ENCODE measurements around the gene SLC4A4.

SLC4A4 gene

DNA sequence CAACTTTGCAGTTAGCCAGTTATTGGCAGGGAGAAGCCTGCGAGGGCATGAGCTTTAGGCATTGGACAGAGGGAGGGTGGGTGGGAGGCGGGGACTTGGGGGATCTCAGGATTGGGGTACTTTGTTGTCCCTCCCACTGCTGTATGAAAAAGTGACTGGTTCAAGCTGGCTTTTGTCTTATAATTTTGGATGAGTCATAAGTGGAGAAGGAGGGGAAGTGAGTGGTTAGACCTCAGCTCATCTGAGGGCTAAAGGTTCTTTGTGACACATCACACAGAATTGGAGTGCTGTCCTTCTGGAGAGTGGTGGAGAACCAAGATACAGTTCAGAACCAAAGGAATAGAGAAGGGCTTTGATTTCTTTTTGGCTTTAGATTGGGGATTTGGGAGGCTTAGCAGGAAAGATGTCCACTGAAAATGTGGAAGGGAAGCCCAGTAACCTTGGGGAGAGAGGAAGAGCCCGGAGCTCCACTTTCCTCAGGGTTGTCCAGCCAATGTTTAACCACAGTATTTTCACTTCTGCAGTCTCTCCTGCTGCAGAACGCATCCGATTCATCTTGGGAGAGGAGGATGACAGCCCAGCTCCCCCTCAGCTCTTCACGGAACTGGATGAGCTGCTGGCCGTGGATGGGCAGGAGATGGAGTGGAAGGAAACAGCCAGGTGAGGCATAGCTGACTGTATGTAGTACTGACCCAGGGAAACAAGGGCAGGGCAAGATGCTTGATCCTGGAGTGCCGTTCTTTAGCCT is at the start of gene SLC4A4:
TSS of gene SLC4A4 (plus strand) at position 175 of the 748 bp plus-strand sequence.
- DNase-seq (ENCODE audit: extremely low spot score, insufficient read length, low read depth) (peak; percentile 43), FAIRE-seq (peak; percentile 93)

- FAIRE-seq (no peak), DNase-seq (ENCODE audit: extremely low spot score, insufficient read length, low read depth) (no peak)
Observed at GRCh38 chr4:71290074-71290473, 48.7 kb upstream of the SLC4A4 start.

DNA sequence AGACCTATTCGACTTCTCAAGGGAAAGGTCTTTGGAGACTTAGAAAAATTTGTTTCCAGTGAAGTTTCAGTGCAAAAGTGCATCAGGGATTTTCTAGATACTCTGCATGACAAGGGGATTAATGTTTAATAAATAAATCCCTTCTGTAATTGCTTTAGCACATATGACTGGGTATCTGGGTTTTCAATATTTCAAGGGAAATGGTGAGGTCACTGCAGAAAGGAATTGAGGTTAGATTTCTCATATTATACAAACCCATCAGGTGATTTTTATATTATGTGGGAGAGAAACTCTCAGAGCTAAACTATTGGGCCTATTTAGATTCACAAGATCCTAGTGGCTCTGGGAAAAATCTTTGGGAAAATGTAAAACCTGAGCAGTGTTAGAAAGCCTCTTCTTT is 48.3 kb upstream of the SLC4A4 start:
- DNase-seq (ENCODE audit: extremely low spot score, insufficient read length, low read depth) (no peak), FAIRE-seq (no peak)

GRCh38 chr4:71292228-71292627 is 46.6 kb upstream of the SLC4A4 start:
- FAIRE-seq (no peak), DNase-seq (ENCODE audit: extremely low spot score, insufficient read length, low read depth) (no peak)

DNA sequence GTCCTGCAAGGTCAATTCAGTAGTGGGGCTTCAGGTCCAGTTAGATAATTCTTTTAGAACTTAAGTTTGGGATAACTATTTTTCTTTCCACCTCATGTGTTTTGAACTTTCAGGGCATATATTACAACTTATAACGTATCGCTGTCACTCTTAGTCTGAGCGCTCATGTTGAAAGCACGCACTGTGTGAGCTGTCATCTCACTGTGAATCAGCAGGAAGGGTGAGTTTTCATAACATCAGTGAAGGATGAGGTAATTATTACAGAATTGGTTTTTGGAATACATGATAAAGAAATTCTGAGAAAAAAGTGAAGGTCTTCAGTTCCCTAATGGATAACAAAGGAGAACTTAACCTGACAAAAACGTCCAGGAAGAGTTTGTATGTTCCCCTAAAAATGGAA is 45.1 kb upstream of the SLC4A4 start:
- DNase-seq (ENCODE audit: extremely low spot score, insufficient read length, low read depth) (no peak), FAIRE-seq (no peak)

DNA sequence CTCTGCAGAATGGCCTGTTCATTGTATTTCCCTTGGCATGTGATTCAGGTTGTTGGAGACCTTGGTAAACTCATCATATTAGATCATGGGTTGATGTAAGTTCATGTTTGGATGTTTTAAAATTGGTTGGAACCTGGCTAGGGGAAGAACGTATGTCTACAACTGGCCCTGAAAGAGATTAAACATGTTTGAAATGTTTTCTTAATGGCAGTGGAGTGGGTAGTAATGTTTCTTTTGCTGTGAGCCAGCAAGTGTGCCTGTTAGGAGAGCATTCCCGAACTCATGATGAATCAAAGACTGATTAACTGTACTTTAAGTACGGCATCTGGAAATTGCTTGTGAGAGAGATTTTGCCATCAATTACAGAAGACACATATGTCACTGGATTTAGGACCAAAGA is 44.5 kb upstream of the SLC4A4 start:
- FAIRE-seq, result no peak

DNA sequence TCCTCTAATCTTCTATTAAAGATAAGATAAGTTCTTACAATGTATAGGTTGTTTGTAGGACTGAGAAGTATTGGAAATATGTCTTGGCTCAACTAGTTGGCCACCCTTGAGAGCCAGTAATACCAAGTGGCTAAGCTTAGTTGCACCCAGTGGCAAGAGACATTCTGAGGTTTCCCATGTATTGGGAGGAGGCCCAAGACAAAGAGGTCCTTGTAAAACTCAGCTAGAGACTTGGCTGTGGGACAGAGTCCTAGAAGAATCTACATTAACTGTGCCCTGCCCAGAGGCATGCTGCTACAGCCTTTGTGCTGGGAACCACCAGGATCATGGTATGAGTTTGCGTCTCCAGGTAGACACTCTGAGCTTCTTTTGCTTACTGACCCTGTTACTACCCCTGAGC is 41.9 kb upstream of the SLC4A4 start:
- no peak for FAIRE-seq
- DNase-seq (ENCODE audit: extremely low spot score, insufficient read length, low read depth), result no peak

More for the DNA sequence above, 44.5 kb upstream of the SLC4A4 start:
- DNase-seq (ENCODE audit: extremely low spot score, insufficient read length, low read depth), result no peak

GRCh38 chr4:71300362-71300761 is 38.5 kb upstream of the SLC4A4 start:
- FAIRE-seq (no peak), DNase-seq (ENCODE audit: extremely low spot score, insufficient read length, low read depth) (no peak)

DNA sequence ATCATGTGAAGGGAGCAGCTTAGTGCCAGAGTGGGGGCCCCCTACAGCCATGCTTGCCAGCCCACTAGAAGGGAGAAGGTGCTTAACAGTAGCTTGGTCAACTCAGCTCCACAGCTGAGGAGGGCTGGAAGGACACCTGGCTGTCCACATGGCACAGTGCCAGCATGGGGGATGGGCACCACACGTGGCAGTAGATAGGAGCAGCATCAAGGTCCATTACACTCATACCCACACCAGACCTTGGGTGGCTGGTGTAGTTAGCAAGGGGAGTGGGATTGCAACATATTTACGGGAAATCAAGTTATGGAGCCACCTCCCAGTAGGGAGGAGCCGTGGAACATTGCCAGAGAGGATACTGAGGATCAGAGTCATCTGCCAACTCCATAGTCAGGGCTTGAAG is 37.9 kb upstream of the SLC4A4 start:
- DNase-seq (ENCODE audit: extremely low spot score, insufficient read length, low read depth) (no peak), FAIRE-seq (no peak)

DNA sequence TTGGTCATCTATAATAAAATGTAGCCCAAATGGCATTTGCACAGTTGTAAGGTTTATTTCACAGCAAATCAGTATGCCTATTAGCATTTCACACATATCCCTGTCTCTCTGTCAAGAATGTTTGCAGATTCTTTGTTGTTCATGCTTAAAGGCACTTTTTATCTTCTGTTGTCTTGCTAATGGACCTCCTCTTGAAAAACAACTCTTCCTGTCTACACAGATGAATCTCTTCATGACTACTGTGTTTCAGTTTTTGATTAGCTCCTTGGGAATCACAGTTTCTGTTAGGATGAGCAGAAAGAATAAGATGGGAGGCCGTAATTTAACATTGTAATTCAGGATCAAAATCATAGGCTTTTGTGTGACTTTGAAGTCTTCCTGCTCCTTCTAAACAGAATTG is 35.5 kb upstream of the SLC4A4 start:
- FAIRE-seq (no peak), DNase-seq (ENCODE audit: extremely low spot score, insufficient read length, low read depth) (no peak)

GRCh38 chr4:71303850-71304249 is 35.0 kb upstream of the SLC4A4 start:
- DNase-seq (ENCODE audit: extremely low spot score, insufficient read length, low read depth) (no peak), FAIRE-seq (no peak)

GRCh38 chr4:71304289-71304850 is 34.5 kb upstream of the SLC4A4 start:
- FAIRE-seq (no peak), DNase-seq (ENCODE audit: extremely low spot score, insufficient read length, low read depth) (no peak)

- FAIRE-seq, result no peak
- DNase-seq (ENCODE audit: extremely low spot score, insufficient read length, low read depth), result no peak
Observed at GRCh38 chr4:71307729-71308128, 31.1 kb upstream of the SLC4A4 start.

- DNase-seq (ENCODE audit: extremely low spot score, insufficient read length, low read depth) (no peak), FAIRE-seq (no peak)
Observed at GRCh38 chr4:71322425-71322824, 16.4 kb upstream of the SLC4A4 start.

DNA sequence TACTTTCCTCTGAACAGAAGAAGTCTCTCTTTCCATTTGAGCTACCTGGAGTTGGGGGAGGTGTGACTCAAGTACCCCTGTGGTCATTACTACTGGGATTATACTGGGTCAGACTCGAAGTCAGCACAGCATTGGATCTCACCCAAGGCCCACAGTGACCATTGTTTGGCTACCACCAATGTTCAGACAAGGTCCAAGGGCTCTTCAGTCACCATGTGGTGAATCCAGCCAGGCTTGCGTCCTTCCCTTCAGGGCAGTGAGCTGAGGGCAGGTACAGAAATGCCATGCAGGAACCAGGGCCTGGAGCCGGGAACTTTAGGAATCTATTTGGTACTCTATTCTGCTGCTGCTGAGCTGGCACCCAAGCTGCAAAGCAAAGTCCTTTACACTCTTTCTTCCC is 5.5 kb upstream of the SLC4A4 start:
- FAIRE-seq (no peak), DNase-seq (ENCODE audit: extremely low spot score, insufficient read length, low read depth) (no peak)

GRCh38 chr4:71333960-71334359 is 4.9 kb upstream of the SLC4A4 start:
- DNase-seq (ENCODE audit: extremely low spot score, insufficient read length, low read depth) (no peak), FAIRE-seq (no peak)

DNA sequence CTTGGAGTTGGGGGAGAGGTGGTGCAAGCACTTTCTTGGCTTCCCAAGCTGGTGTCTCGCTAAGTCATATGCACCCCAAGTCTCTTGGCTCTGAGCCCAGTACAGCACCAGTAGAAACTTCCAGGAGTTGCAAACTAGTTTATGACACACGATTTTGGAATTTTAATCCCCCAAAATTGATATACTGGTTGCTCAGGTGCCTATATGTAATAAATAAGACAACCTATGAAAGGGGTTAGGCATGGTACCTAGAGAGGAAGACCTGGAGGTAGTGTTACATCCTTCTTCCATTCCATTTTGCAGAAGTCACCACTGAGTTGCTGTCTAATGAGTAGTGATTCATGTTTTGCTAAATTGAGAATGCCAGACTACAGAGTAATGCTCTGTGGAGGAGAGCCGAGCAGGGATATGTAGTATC is 4.3 kb upstream of the SLC4A4 start:
- no peak for DNase-seq (ENCODE audit: extremely low spot score, insufficient read length, low read depth)
- FAIRE-seq, result no peak

DNA sequence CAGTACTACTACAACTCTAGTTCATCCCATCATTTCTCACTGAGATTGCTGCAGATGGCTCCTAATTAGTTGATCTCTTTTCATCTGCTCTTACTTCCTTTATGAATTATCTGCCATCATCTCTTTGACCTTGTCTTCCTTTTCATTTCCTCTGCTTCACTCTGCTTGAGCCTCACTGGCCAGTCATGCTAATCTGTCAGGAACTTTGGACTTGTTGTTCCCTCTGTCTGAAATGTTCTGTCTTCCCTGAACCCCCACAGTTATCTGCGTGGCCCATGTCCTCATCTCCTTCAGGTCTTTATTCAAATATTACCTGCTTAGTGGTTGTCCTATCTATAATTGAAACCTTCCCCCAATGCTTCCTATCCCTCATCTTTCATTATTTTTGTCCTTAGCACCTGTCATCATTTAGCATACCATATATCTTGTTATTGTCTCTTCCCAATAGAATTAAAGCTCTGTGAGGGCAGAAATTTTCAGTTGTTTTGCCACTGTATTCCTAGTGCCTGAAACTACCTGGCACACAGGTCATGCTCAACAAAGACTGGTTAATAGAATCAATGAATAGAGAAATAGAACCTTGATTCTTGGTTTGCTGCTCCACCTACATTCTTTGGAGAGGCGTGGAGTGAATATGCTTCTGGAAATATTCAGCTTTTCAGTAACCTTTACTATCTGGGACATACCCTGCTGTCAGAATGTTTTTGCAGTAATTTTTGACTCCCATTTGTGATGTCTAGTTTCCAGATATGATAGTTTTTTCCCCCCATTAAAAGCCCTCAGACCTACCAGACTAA is 5.0 kb downstream of the SLC4A4 start:
- DNase-seq (ENCODE audit: extremely low spot score, insufficient read length, low read depth) (no peak), FAIRE-seq (no peak)

DNA sequence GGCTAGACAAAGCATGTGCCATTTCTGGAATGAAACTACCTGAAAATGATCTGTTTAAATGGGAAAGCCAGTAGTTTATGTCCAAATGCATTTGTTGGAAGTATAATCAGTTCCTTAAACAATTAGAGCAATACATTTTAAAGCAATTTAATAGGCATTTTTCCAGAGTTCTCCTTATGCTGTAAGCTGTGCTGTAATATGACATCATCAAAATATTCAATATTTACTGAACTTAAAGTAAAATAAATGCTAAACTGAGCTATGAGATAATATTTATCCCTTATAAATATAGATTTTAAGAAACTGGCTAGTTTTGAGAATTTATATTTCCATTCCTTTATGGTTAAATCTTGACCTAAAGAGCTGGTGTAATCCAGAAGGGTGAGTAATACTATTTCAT is 7.9 kb downstream of the SLC4A4 start:
- FAIRE-seq (no peak), DNase-seq (ENCODE audit: extremely low spot score, insufficient read length, low read depth) (no peak)

DNA sequence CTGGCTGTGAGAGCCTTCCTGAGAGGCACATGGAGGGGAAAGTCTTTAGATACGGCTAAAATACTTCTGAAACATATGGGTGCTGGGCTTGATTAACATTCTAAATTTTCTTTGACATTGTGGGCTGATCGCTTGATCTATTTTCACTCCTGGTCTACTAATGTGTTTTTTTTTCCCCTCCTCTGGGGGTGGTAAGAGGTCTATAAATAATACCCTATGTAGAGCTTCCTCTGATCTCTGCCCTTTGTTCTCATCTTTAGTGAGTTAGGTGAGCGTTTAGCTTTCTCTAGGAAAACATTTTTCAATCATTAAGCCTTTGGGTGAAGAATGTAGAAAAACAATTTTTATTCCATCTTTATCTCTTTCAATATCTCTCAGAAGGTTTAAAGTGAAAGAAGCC is 9.8 kb downstream of the SLC4A4 start:
- FAIRE-seq (no peak), DNase-seq (ENCODE audit: extremely low spot score, insufficient read length, low read depth) (no peak)

- DNase-seq (ENCODE audit: extremely low spot score, insufficient read length, low read depth) (no peak), FAIRE-seq (no peak)
Observed at GRCh38 chr4:71355045-71355444, 16.2 kb downstream of the SLC4A4 start.
